Measurements from ENCODE around the gene PLCXD3.

PLCXD3 gene

GRCh38 chr5:41408676-41409443 lies 101.5 kb downstream of the PLCXD3 start:
- no peak for TF ChIP-seq POLR2A (IDR thresholded peaks at IDR 0.05; ENCODE audit: extremely low read depth, insufficient read length)
- no peak for TF ChIP-seq MAX (IDR thresholded peaks at IDR 0.05; ENCODE audit: low read depth, low read length)
- TF ChIP-seq CTCF (IDR thresholded peaks at IDR 0.05; ENCODE audit: low read depth, low read length), result no peak
- no peak for TF ChIP-seq MYC (IDR thresholded peaks at IDR 0.05; ENCODE audit: low read depth, low read length)
- DNase-seq (ENCODE audit: low read depth), result no peak
- H3K4me3 ChIP-seq (ENCODE audit: low read depth, low read length), result no peak overlapping the region

- H3K4me3 ChIP-seq (ENCODE audit: low read depth, low read length), result no peak overlapping the region
- TF ChIP-seq MAX (IDR thresholded peaks at IDR 0.05; ENCODE audit: low read depth, low read length) (no peak), CTCF (IDR thresholded peaks at IDR 0.05; ENCODE audit: low read depth, low read length) (no peak), MYC (IDR thresholded peaks at IDR 0.05; ENCODE audit: low read depth, low read length) (no peak), POLR2A (IDR thresholded peaks at IDR 0.05; ENCODE audit: extremely low read depth, insufficient read length) (no peak)
- DNase-seq (ENCODE audit: low read depth), result no peak
Observed at GRCh38 chr5:41406936-41407335, 103.5 kb downstream of the PLCXD3 start.

GRCh38 chr5:41406424-41406823 lies 104.0 kb downstream of the PLCXD3 start:
- no peak for TF ChIP-seq MYC (IDR thresholded peaks at IDR 0.05; ENCODE audit: low read depth, low read length)
- no peak for TF ChIP-seq CTCF (IDR thresholded peaks at IDR 0.05; ENCODE audit: low read depth, low read length)
- no peak for TF ChIP-seq POLR2A (IDR thresholded peaks at IDR 0.05; ENCODE audit: extremely low read depth, insufficient read length)
- TF ChIP-seq MAX (IDR thresholded peaks at IDR 0.05; ENCODE audit: low read depth, low read length), result no peak
- DNase-seq (ENCODE audit: low read depth), result no peak
- H3K4me3 ChIP-seq (ENCODE audit: low read depth, low read length), result no peak overlapping the region

GRCh38 chr5:41404757-41405156 lies 105.6 kb downstream of the PLCXD3 start:
- TF ChIP-seq MAX (IDR thresholded peaks at IDR 0.05; ENCODE audit: low read depth, low read length) (no peak), CTCF (IDR thresholded peaks at IDR 0.05; ENCODE audit: low read depth, low read length) (no peak), MYC (IDR thresholded peaks at IDR 0.05; ENCODE audit: low read depth, low read length) (no peak), POLR2A (IDR thresholded peaks at IDR 0.05; ENCODE audit: extremely low read depth, insufficient read length) (no peak)
- H3K4me3 ChIP-seq (ENCODE audit: low read depth, low read length), result no peak overlapping the region
- no peak for DNase-seq (ENCODE audit: low read depth)

- DNase-seq (ENCODE audit: low read depth), result no peak
- no peak overlapping the region for H3K4me3 ChIP-seq (ENCODE audit: low read depth, low read length)
- TF ChIP-seq POLR2A (IDR thresholded peaks at IDR 0.05; ENCODE audit: extremely low read depth, insufficient read length) (no peak), MYC (IDR thresholded peaks at IDR 0.05; ENCODE audit: low read depth, low read length) (no peak), MAX (IDR thresholded peaks at IDR 0.05; ENCODE audit: low read depth, low read length) (no peak), CTCF (IDR thresholded peaks at IDR 0.05; ENCODE audit: low read depth, low read length) (no peak)
Observed at GRCh38 chr5:41403846-41404245, 106.6 kb downstream of the PLCXD3 start.
